NB4 (cell line): ENCODE data around the gene MCC.

Source experiments
- CTCF ChIP-seq: IDR thresholded peaks from one replicate; pipeline ENCODE4 v1.5.1; 2012; ENCODE audit warnings: low read depth, low read length
- MAX ChIP-seq: IDR thresholded peaks from 2 replicates; pipeline ENCODE4 v1.6.1; 2011; ENCODE audit warnings: low read depth, low read length
- MYC ChIP-seq: IDR thresholded peaks from 2 replicates; pipeline ENCODE4 v1.6.1; 2011; ENCODE audit warnings: low read depth, low read length
- POLR2A ChIP-seq: IDR thresholded peaks from 2 replicates; pipeline ENCODE4 v1.6.1; 2011; ENCODE audit warnings: mild to moderate bottlenecking; ENCODE audit not compliant: insufficient read length; ENCODE audit errors: extremely low read depth

- no peak for TF ChIP-seq CTCF
- TF ChIP-seq POLR2A: no peak
- TF ChIP-seq MAX: no peak
- no peak for TF ChIP-seq MYC
These were observed 335.9 kb downstream of the MCC start for GRCh38 chr5:113152380-113152740.
